Liver (tissue), 9 donors: Measurements from ENCODE around the gene SIM2. TPM values are rescaled to one million over a fixed set of nuclear protein-coding genes. Genes with fewer than 3 reads are reported as not detected.

ENCODE experiments used
- DNase-seq: peaks from one replicate; pipeline ENCODE4 v3.0.0-alpha.2; 2017; ENCODE audit warnings: low spot score
- H3K27ac ChIP-seq, 2 donors: one replicate each; pipeline ENCODE4 v1.7.0; 2013; ENCODE audit warnings: inconsistent platforms in 2 of 2, low read length in 2 of 2, control low read depth in 1 of 2, low read depth in 1 of 2, mild to moderate bottlenecking in 1 of 2
- H3K27me3 ChIP-seq, 4 donors: one replicate each; pipeline versions ENCODE4 v1.6.1 to v1.7.0; 2013; ENCODE audit warnings: low read length in 3 of 4, inconsistent platforms in 1 of 4, mild to moderate bottlenecking in 1 of 4, moderate library complexity in 1 of 4; ENCODE audit not compliant: control insufficient read depth in 4 of 4, insufficient read depth in 4 of 4
- H3K36me3 ChIP-seq, 4 donors: one replicate each; pipeline versions ENCODE4 v1.6.1 to v1.7.0; 2013; ENCODE audit warnings: low read length in 3 of 4, mild to moderate bottlenecking in 3 of 4, low read depth in 1 of 4, moderate library complexity in 1 of 4; ENCODE audit not compliant: control insufficient read depth in 4 of 4, insufficient read depth in 3 of 4
- H3K4me1 ChIP-seq, 4 donors: one replicate each; pipeline versions ENCODE4 v1.6.1 to v1.7.0; 2013; ENCODE audit warnings: low read length in 3 of 4, mild to moderate bottlenecking in 3 of 4, moderate library complexity in 1 of 4; ENCODE audit not compliant: control insufficient read depth in 4 of 4, insufficient read depth in 4 of 4
- H3K4me3 ChIP-seq, 3 donors: one replicate each; pipeline versions ENCODE4 v1.6.1 to v1.7.0; 2013; ENCODE audit warnings: low read length in 3 of 3, control low read depth in 1 of 3, low read depth in 1 of 3, mild to moderate bottlenecking in 1 of 3
- H3K9ac ChIP-seq, 2 donors: one replicate each; pipeline ENCODE4 v1.7.0; 2013; ENCODE audit warnings: low read length in 2 of 2, mild to moderate bottlenecking in 2 of 2, moderate library complexity in 2 of 2, control low read depth in 1 of 2, low read depth in 1 of 2
- H3K9me3 ChIP-seq, 4 donors: one replicate each; pipeline versions ENCODE4 v1.6.1 to v1.7.0; 2013; ENCODE audit warnings: low read length in 3 of 4; ENCODE audit not compliant: control insufficient read depth in 4 of 4
- EGR1 ChIP-seq, 2 donors: IDR thresholded peaks; 2 replicates each; pipeline ENCODE4 v1.6.1; 2016 to 2018; ENCODE audit warnings: antibody characterized with exemption in 2 of 2, low read depth in 2 of 2
- FOXA1 ChIP-seq: IDR thresholded peaks from 2 replicates; pipeline ENCODE4 v1.6.1; 2016; ENCODE audit warnings: antibody characterized with exemption
- FOXA2 ChIP-seq: IDR thresholded peaks from 2 replicates; pipeline ENCODE4 v1.6.1; 2016; ENCODE audit warnings: antibody characterized with exemption
- HNF4A ChIP-seq, 2 donors: conservative IDR thresholded peaks; 2 replicates each; pipeline ENCODE4 v1.6.1; 2016; ENCODE audit warnings: antibody characterized with exemption in 2 of 2, mild to moderate bottlenecking in 2 of 2
- JUND ChIP-seq, 2 donors: IDR thresholded peaks; 2 replicates each; pipeline ENCODE4 v1.6.1; 2016; ENCODE audit warnings: antibody characterized with exemption in 2 of 2
- RAD21 ChIP-seq, 2 donors: IDR thresholded peaks; 2 replicates each; pipeline ENCODE4 v1.6.1; 2016; ENCODE audit warnings: antibody characterized with exemption in 2 of 2, mild to moderate bottlenecking in 2 of 2
- RXRA ChIP-seq, 2 donors: IDR thresholded peaks; 2 replicates each; pipeline ENCODE4 v1.6.1; 2017 to 2018; ENCODE audit warnings: antibody characterized with exemption in 2 of 2, mild to moderate bottlenecking in 1 of 2
- SP1 ChIP-seq: IDR thresholded peaks from 2 replicates; pipeline ENCODE4 v1.6.1; 2018; ENCODE audit warnings: antibody characterized with exemption, mild to moderate bottlenecking
- WGBS: extraction: QIAGEN DNeasy Blood & Tissue Kit; methylation state at CpG from one replicate; pipeline ENCODE4 v1.1.7; 2013; 5-methylcytosine and 5-hydroxymethylcytosine counted together
- polyA plus RNA-seq, 2 donors: library from polyadenylated mRNA; stranded (reverse) in 1 of 2; unstranded in 1 of 2; fragments of 200-250 nt in 1 of 2; fragments of >200 nt in 1 of 2; fragmentation: Nextera tagmentation in 1 of 2; extraction: Ambion mirVana in 1 of 2; gene quantifications; one replicate each; pipeline versions ENCODE4 v1.2.1 to v1.2.3, GENCODE V29; 2013 to 2015
- total RNA-seq, 2 donors: library from RNA; depleted of rRNA; stranded (reverse); fragments of >200 nt; gene quantifications; one replicate each; pipeline ENCODE4 v1.2.3, GENCODE V29; 2014
- TF ChIP-seq, protein P1 (sequence below): fragments of 150-350 bp; IDR thresholded peaks from 2 replicates; pipeline ENCODE4 v1.5.1; 2017; ENCODE audit warnings: improper control_type of control experiment, low read depth, low read length; ENCODE audit not compliant: missing input control
- TF ChIP-seq, protein P2 (sequence below): IDR thresholded peaks from 2 replicates; pipeline ENCODE4 v1.6.1; 2016; ENCODE audit warnings: antibody characterized with exemption
- TF ChIP-seq, protein P3 (sequence below): IDR thresholded peaks from 2 replicates; pipeline ENCODE4 v1.6.1; 2016; ENCODE audit warnings: antibody characterized with exemption
- TF ChIP-seq, protein P4 (sequence below): IDR thresholded peaks from 2 replicates; pipeline ENCODE4 v1.6.1; 2016; ENCODE audit warnings: antibody characterized with exemption, mild to moderate bottlenecking
- donor health status: healthy.
- donor health status: healthy.
- donor health status: healthy.
- donor health status: healthy.
- donor health status: healthy.

Gene SIM2
- total and polyA plus RNA-seq, 4 donors: 0.19 TPM; not detected in 3

DNA sequence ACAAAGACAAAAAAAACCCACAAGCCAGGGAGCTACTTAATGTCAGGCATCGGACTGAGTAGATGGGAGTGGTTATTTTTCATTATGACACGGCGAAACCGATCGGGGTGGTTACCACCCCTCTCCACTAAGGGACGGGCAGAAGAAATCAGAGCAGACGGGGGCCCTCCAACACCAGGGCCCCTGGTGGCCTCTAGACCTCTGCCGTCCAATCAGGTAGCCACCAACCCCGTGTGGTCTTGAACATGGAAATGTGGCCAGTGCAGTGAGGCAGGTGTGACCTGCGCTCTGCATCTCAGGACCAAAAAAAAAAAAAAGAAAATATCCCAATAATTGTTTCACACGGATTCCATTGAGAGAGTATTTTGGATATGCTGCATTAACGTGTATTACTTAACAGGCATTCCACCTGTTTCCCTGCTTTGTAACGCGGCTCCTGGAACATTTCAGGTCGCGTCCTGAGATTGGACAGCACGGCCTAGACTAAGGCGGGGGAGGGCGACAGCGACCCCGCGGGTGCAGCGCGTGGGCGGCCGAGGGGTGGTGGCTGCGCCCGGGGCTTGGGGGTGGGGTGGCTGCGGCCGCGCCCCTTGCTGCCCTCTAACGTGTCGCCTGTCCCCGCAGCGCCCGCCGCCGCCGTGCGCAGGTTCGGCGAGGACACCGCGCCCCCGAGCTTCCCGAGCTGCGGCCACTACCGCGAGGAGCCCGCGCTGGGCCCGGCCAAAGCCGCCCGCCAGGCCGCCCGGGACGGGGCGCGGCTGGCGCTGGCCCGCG is 48.3 kb downstream of the SIM2 start (continued):
- TF ChIP-seq, protein P1, sequence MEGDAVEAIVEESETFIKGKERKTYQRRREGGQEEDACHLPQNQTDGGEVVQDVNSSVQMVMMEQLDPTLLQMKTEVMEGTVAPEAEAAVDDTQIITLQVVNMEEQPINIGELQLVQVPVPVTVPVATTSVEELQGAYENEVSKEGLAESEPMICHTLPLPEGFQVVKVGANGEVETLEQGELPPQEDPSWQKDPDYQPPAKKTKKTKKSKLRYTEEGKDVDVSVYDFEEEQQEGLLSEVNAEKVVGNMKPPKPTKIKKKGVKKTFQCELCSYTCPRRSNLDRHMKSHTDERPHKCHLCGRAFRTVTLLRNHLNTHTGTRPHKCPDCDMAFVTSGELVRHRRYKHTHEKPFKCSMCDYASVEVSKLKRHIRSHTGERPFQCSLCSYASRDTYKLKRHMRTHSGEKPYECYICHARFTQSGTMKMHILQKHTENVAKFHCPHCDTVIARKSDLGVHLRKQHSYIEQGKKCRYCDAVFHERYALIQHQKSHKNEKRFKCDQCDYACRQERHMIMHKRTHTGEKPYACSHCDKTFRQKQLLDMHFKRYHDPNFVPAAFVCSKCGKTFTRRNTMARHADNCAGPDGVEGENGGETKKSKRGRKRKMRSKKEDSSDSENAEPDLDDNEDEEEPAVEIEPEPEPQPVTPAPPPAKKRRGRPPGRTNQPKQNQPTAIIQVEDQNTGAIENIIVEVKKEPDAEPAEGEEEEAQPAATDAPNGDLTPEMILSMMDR: no peak
- TF ChIP-seq RAD21 (IDR thresholded peaks at IDR 0.05) (no peak), FOXA2 (no peak), SP1 (no peak), JUND (IDR thresholded peaks at IDR 0.05) (no peak), FOXA1 (no peak), HNF4A (conservative IDR thresholded peaks at IDR 0.05) (no peak), EGR1 (IDR thresholded peaks at IDR 0.05; ENCODE audit: low read depth in 2 of 2) (no peak), RXRA (IDR thresholded peaks at IDR 0.05) (no peak)
- TF ChIP-seq, protein P2, sequence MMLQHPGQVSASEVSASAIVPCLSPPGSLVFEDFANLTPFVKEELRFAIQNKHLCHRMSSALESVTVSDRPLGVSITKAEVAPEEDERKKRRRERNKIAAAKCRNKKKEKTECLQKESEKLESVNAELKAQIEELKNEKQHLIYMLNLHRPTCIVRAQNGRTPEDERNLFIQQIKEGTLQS: no peak
- TF ChIP-seq, protein P3, sequence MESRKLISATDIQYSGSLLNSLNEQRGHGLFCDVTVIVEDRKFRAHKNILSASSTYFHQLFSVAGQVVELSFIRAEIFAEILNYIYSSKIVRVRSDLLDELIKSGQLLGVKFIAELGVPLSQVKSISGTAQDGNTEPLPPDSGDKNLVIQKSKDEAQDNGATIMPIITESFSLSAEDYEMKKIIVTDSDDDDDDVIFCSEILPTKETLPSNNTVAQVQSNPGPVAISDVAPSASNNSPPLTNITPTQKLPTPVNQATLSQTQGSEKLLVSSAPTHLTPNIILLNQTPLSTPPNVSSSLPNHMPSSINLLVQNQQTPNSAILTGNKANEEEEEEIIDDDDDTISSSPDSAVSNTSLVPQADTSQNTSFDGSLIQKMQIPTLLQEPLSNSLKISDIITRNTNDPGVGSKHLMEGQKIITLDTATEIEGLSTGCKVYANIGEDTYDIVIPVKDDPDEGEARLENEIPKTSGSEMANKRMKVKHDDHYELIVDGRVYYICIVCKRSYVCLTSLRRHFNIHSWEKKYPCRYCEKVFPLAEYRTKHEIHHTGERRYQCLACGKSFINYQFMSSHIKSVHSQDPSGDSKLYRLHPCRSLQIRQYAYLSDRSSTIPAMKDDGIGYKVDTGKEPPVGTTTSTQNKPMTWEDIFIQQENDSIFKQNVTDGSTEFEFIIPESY: no peak

DNA sequence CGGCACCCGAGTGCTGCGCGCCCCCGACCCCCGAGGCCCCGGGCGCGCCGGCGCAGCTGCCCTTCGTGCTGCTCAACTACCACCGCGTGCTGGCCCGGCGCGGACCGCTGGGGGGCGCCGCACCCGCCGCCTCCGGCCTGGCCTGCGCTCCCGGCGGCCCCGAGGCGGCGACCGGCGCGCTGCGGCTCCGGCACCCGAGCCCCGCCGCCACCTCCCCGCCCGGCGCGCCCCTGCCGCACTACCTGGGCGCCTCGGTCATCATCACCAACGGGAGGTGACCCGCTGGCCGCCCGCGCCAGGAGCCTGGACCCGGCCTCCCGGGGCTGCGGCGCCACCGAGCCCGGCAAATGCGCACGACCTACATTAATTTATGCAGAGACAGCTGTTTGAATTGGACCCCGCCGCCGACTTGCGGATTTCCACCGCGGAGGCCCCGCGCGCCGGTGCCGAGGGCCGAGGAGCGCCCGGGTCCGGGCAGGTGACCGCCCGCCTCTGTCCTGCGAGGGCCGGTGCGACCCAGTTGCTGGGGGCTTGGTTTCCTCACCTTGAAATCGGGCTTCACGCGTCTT is 49.0 kb downstream of the SIM2 start:
- peak overlapping the region in 1 of 2 donors; percentile 39 for H3K9ac ChIP-seq
- H3K27ac ChIP-seq: no peak overlapping the region
- H3K27me3 ChIP-seq: no peaks in the 10 kb centered on the region
- WGBS: 4% methylated on average over 80 of the region's 80 CpGs
- TF ChIP-seq, protein P1: peak; percentile 47
- TF ChIP-seq, protein P4, sequence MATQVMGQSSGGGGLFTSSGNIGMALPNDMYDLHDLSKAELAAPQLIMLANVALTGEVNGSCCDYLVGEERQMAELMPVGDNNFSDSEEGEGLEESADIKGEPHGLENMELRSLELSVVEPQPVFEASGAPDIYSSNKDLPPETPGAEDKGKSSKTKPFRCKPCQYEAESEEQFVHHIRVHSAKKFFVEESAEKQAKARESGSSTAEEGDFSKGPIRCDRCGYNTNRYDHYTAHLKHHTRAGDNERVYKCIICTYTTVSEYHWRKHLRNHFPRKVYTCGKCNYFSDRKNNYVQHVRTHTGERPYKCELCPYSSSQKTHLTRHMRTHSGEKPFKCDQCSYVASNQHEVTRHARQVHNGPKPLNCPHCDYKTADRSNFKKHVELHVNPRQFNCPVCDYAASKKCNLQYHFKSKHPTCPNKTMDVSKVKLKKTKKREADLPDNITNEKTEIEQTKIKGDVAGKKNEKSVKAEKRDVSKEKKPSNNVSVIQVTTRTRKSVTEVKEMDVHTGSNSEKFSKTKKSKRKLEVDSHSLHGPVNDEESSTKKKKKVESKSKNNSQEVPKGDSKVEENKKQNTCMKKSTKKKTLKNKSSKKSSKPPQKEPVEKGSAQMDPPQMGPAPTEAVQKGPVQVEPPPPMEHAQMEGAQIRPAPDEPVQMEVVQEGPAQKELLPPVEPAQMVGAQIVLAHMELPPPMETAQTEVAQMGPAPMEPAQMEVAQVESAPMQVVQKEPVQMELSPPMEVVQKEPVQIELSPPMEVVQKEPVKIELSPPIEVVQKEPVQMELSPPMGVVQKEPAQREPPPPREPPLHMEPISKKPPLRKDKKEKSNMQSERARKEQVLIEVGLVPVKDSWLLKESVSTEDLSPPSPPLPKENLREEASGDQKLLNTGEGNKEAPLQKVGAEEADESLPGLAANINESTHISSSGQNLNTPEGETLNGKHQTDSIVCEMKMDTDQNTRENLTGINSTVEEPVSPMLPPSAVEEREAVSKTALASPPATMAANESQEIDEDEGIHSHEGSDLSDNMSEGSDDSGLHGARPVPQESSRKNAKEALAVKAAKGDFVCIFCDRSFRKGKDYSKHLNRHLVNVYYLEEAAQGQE: no peak
- H3K4me1 ChIP-seq: peaks cover 0 to 7% (median 5%) of the 10 kb centered on the region in 4 donors
- peak; percentile 73 for DNase-seq
- peaks cover 0 to 3% (median 0%) of the 10 kb centered on the region in 4 donors for H3K36me3 ChIP-seq
- H3K9me3 ChIP-seq: no peaks in the 10 kb centered on the region
- peak overlapping the region; percentile 56 to 66 (median 58) for H3K4me3 ChIP-seq
